Measurements from ENCODE around the gene NEURL1B.

GRCh38 chr5:172670005-172670402 lies 28.9 kb downstream of the NEURL1B start:
- TF ChIP-seq EZH2 (IDR thresholded peaks at IDR 0.05; ENCODE audit: insufficient read depth, poor library complexity, severe bottlenecking) (no peak), EZH2phosphoT487 (IDR thresholded peaks at IDR 0.05; ENCODE audit: insufficient read depth, low read depth) (no peak)
